ENCODE measurements around the gene ZNF124. TPM values are rescaled to one million over a fixed set of nuclear protein-coding genes. Genes with fewer than 3 reads are reported as not detected.
"Not testable (repeated sequence)": the region's sequence is repeated elsewhere in the genome, so short reads cannot be mapped to it uniquely, and the experiment has no call there.

ZNF124 gene
- total and polyA plus RNA-seq, 7 donors = 4.5 to 122 (median 43.2) TPM

DNA sequence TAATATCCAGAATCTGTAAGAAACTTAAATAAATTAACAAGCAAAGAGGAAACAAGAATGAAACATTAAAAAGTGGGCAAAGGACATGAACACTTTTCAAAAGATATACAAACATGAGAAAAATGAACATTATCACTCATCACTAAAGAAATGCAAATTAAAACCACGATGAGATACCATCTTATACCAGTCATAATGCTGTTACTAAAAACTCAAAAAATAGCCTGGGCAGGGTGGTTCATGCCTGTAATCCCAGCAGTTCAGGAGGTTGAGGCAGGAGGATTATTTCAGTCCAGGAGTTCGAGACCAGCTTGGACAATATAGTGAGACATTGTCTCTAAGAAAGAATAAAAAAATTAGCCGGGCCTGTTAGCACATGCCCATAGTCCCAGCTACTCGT lies 6.1 kb downstream of the ZNF124 start:
- Histone ChIP-seq H3K27ac (no peak overlapping the region), H3K9me3 (peaks cover 0 to 9% (median 8%) of the 10 kb centered on the region in 4 donors), H3K36me3 (no peaks in the 10 kb centered on the region), H3K4me3 (no peak overlapping the region), H3K27me3 (no peaks in the 10 kb centered on the region), H3K4me1 (no peaks in the 10 kb centered on the region)
- WGBS, 2 donors = 97 to 98% methylated on average over 4 of the region's 4 CpGs
- intact Hi-C loops (cut with DNase I) = loop anchor here (5.0 kb wide), 1 partner anchor 38 kb away; no protein-coding TSS in a partner anchor
- DNase-seq = no peak
- TF ChIP-seq EP300 (IDR thresholded peaks at IDR 0.05) = no peak
- no peak for TF ChIP-seq POLR2A (IDR thresholded peaks at IDR 0.05)
- TF ChIP-seq, protein P1, sequence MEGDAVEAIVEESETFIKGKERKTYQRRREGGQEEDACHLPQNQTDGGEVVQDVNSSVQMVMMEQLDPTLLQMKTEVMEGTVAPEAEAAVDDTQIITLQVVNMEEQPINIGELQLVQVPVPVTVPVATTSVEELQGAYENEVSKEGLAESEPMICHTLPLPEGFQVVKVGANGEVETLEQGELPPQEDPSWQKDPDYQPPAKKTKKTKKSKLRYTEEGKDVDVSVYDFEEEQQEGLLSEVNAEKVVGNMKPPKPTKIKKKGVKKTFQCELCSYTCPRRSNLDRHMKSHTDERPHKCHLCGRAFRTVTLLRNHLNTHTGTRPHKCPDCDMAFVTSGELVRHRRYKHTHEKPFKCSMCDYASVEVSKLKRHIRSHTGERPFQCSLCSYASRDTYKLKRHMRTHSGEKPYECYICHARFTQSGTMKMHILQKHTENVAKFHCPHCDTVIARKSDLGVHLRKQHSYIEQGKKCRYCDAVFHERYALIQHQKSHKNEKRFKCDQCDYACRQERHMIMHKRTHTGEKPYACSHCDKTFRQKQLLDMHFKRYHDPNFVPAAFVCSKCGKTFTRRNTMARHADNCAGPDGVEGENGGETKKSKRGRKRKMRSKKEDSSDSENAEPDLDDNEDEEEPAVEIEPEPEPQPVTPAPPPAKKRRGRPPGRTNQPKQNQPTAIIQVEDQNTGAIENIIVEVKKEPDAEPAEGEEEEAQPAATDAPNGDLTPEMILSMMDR (IDR thresholded peaks at IDR 0.05) = no peak
- TF ChIP-seq POLR2AphosphoS5 (IDR thresholded peaks at IDR 0.05) = no peak

DNA sequence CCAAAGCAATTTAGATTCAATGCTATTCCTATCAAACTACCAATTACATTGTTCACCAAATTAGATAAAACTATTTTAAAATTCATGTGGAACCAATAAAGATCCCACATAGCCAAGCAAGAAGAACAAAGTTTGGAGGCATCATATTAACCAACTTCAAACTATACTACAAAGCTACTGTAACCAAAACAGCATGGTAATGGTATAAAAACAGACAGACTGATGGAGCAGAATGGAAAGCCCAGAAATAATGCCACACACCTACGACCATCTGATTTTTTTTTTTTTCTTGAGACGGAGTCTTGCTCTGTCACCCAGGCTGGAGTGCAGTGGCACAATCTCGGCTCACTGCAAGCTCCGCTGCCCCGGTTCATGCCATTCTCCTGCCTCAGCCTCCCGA lies 7.1 kb downstream of the ZNF124 start:
- intact Hi-C loops (cut with DNase I) = loop anchor here (5.0 kb wide), 1 partner anchor 37 kb away; no protein-coding TSS in a partner anchor
- no peak overlapping the region for H3K27ac ChIP-seq
- no peak for DNase-seq
- no peaks in the 10 kb centered on the region for H3K4me1 ChIP-seq
- no peak overlapping the region for H3K4me3 ChIP-seq
- peaks cover 0 to under 1% (median 0%) of the 10 kb centered on the region in 4 donors for H3K36me3 ChIP-seq
- H3K27me3 ChIP-seq = no peaks in the 10 kb centered on the region
- TF ChIP-seq EP300 (IDR thresholded peaks at IDR 0.05) (no peak), POLR2A (IDR thresholded peaks at IDR 0.05) (no peak), POLR2AphosphoS5 (IDR thresholded peaks at IDR 0.05) (no peak)
- TF ChIP-seq, protein P1 (IDR thresholded peaks at IDR 0.05) = no peak
- WGBS, 2 donors = 98 to 99% methylated on average over 6 of the region's 6 CpGs
- H3K9me3 ChIP-seq = peaks cover 0 to 15% (median 11%) of the 10 kb centered on the region in 4 donors

DNA sequence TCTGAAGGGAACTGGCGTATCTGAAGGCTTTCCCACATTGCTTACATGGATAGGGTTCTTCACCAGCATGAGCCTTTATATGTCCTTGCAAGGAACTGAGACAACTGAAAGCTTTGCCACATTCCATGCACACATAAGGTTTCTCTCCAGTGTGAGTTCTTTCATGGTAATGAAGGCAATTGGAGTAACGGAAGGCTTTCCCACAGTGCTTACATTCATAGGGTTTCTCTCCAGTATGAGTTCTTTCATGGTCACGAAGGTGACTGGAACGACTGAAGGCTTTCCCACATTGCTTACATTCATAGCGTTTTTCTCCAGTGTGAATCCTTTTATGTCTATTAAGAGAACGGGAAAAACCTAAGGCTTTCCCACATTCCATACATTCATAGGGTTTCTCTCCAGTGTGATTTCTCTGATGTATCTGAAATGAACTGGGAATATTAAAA lies 15.0 kb downstream of the ZNF124 start:
- Histone ChIP-seq H3K4me1 (no peaks in the 10 kb centered on the region), H3K27me3 (no peaks in the 10 kb centered on the region), H3K4me3 (no peak overlapping the region), H3K36me3 (peaks cover 8 to 63% (median 31%) of the 10 kb centered on the region in 4 donors), H3K27ac (no peak overlapping the region), H3K9me3 (peaks cover 16 to 37% (median 31%) of the 10 kb centered on the region in 4 donors)
- WGBS, 2 donors = 98% methylated on average over 6 of the region's 6 CpGs
- intact Hi-C loops (cut with DNase I) = no loop called here
- no peak for DNase-seq
- no peak for TF ChIP-seq EP300 (IDR thresholded peaks at IDR 0.05)
- no peak for TF ChIP-seq POLR2A (IDR thresholded peaks at IDR 0.05)
- TF ChIP-seq, protein P1 (IDR thresholded peaks at IDR 0.05) = no peak
- TF ChIP-seq POLR2AphosphoS5 (IDR thresholded peaks at IDR 0.05) = no peak

DNA sequence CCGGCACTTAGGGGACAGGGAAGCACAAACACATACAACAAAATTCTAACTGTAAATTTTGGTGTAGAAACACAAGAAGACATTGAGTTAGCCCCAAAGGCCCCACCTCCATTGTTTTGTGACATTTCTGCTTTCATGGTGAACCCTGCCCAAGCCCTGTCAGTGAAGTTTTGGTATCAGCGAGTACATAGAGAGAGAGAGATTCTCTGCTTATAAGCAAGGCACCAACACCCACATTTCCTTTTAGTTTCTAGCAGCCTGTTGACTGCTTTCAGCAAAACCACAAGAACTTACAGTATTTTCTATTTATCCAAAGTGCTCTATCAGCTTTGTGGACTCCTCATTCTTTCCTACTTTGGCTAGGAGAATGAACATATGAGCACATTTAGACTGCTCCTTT lies 24.0 kb downstream of the ZNF124 start:
- TF ChIP-seq, protein P1 (IDR thresholded peaks at IDR 0.05) = no peak
- TF ChIP-seq POLR2A (IDR thresholded peaks at IDR 0.05) = no peak
- no peak for TF ChIP-seq EP300 (IDR thresholded peaks at IDR 0.05)
- no peak for TF ChIP-seq POLR2AphosphoS5 (IDR thresholded peaks at IDR 0.05)
- Histone ChIP-seq H3K27ac (no peak overlapping the region), H3K36me3 (peaks cover 0 to 5% (median 0%) of the 10 kb centered on the region in 4 donors), H3K4me1 (no peaks in the 10 kb centered on the region), H3K9me3 (peaks cover 0 to 43% (median 4%) of the 10 kb centered on the region in 4 donors), H3K4me3 (no peak overlapping the region), H3K27me3 (no peaks in the 10 kb centered on the region)
- intact Hi-C loops (cut with DNase I) = no loop called here
- 96 to 98% methylated on average over 2 of the region's 2 CpGs for WGBS, 2 donors
- DNase-seq = no peak

DNA sequence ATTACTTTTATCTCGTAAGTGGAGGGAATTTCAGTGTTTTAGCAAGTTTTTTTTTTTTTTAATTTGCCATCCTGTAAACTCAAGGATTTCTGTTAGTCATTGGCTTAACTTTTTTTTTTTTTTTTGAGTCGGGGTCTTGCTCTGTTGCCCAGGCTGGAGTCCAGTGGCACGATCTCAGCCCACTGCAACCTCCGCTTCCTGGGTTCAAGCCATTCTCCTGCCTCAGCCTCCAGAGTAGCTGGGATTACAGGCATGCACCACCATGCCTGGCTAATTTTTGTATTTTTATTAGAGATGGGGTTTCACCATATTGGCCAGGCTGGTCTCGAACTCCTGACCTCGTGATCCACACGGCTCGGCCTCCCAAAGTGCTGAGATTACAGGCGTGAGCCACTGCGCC lies 24.7 kb downstream of the ZNF124 start:
- H3K36me3 ChIP-seq; H3K4me1 ChIP-seq; H3K4me3 ChIP-seq; intact Hi-C loops (cut with DNase I); H3K27ac ChIP-seq; H3K27me3 ChIP-seq; DNase-seq: not testable (repeated sequence)
- 93 to 99% methylated on average over 10 of the region's 10 CpGs for WGBS, 2 donors
- peaks cover 0 to 43% (median 2%) of the 10 kb centered on the region in 4 donors for H3K9me3 ChIP-seq

All from sigmoid colon (tissue), 7 donors.